Fibroblast of gingiva (primary cell): ENCODE measurements around the gene UCP2.

Experiments
- DNase-seq: peaks from one replicate; pipeline ENCODE4 v3.0.0-alpha.2; 2011; ENCODE audit warnings: low read depth

UCP2 gene

DNA sequence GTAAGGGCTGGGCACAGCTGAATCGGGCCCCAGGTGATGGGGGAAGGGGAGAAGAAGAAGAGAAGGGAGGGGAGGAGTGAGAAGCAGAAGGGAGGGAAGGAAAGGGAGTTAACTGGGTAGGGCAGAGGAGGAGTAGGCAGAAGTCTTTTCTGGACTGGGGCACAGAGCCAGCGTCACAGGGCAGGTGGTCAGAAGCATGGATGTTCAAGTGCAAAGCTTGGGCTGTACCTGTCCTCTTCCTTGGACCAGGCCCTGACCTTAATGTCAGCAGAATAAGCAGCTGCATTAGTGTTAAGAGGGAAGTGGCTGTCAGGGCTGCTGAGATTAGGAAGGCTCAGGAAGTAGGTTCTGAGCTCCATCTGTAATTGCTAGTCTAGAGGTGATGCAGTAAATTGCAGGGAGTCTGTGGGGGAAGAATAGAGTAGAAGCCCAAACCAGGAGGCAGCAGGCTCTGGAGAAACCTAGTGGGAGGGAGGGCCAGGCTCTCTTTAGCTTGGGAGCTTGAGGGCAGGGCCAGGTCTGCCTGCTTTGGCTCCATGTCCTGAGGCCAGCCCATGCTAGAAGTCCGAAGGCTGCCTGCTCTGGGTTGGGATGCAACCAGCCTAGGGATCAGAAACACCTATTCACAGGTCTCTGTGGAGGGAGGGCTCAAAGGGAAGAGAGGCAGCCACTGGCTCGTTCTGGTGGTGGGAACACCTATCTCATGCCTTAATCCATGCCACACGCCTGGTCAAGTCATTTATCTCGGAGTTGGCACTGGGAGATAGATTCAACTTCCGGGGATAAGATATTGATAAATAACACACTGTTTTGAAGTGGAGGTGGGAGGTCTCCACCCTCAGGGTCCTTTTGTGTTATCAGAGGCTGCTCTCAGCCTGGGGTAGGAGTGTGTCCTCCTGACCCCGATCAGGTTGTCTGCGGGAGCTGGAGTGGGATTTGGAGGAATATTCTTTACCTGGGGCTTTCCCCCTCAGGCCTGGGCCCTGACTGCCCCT is 28.0 kb upstream of the UCP2 start:
- no peak for DNase-seq

DNA sequence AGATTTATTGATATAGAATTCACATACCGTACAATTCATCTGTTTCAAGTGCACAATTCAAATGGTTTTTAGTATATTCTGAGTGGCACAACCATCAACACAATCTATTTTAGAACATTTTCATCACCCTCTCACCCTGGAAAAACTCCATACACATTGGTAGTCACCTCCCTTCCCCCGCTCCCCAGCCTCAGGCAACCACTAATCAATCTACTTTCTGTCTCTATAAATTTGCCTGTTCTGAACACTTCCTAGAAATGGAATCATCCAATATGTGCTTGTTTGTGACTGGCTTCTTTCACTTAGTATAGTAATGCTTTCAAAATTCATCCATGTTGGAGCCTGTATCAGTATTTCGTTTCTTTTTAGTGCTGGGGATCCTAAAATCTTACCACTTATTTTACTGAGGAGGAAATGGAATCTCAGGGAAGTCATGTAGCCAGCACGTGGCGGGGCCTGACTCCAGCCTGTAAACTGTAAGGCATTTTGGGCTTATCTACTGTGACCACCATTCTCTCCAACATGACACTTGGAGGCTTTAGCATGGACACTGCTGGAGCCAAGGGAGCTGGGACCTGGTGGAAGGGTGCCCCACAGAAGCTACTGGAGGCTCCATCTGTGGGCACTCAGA is 27.1 kb upstream of the UCP2 start:
- DNase-seq = no peak

DNA sequence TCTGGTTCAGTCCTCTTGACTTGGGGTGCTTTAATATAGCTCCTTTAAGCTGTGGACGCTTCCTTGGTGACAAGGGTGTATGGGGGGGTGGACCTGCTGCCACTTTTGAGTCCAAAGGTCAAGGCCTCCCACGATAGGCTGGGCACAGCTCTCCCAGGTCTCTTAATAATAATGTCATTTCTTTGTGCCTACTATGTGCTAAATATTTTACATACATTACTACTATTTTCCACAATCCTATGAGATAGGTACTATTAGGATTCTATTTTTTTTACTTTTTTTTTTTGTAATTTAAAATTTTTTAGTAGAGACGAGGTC is 26.5 kb upstream of the UCP2 start:
- DNase-seq = no peak

DNA sequence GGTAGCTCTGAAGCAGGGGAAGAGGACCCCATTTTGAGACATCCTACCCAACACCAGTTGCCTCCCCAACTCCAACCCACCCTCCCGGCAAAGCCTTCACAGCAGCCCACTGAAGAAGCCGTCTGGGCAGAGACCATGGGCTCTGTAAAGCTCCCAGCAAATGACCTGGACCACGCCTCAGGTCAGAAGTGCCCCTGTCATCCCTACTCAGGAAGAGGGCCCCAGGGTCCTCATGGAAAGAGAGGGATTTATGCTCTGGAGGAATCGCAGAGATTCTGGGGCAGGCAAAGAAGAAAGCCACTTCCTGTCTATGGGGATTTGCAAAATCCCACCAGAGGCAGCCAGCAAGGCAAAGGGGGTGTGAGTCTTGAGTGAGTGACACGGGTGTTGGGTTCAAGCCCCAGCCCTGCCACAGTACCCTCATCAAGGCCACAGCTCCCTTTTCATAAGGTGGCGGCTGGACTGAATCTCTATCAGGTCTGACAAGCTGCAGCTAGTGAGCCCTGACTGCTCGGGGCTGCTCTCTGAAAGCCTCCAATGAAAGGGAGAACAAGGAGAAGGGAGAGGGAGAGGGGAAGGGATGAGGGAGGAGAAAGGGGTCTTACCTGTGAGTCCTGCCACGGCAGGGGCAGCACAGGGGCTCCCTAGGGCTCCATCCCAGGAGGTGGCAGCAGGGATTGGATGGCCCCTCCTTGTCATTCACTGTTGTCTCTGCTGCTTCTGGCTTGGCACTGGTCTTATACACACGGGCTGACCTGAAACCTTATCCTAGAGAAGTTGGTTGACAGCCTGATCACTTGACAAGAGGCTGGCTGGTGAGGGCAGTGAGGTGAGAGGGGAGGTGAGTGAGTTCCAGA is 26.0 kb upstream of the UCP2 start, which contains the start of gene UCP3:
UCP3 (minus strand) TSS at position 713 of the 857 bp plus-strand sequence. CDS start 2,043 bp downstream, outside the sequence.
- no peak for DNase-seq

DNA sequence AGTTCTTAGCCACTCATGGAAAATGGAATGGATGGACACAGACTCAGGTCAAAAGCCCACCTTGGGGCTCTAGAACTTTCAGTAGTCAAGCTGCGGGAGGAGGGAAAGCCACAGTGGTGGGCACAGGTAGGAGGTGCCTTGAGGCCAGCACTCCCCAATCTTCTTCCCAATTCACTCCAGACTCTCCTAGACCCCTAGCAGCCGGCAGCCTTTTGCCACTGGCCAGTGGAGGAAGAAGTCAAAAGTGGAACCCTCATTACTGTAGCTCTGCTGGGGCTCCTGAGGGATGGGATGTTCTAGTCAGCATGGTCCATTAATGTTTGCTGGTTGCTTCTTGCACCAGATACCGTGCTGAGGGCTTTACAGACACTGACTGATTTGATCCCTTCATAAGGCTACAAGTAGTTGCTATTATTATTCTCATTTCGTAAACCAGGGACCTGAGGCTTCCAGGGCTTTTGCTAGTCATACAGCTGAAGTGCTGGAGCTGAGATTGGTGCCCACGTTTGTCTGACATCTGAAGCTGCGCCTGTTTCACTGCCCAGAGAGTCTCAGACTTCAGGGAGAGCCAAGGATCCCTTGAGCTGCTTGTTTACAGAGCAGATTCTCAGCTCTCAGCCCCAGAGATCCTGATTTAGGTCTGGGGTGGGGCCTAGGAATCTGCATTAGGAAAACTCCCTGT is 25.2 kb upstream of the UCP2 start:
- no peak for DNase-seq

DNA sequence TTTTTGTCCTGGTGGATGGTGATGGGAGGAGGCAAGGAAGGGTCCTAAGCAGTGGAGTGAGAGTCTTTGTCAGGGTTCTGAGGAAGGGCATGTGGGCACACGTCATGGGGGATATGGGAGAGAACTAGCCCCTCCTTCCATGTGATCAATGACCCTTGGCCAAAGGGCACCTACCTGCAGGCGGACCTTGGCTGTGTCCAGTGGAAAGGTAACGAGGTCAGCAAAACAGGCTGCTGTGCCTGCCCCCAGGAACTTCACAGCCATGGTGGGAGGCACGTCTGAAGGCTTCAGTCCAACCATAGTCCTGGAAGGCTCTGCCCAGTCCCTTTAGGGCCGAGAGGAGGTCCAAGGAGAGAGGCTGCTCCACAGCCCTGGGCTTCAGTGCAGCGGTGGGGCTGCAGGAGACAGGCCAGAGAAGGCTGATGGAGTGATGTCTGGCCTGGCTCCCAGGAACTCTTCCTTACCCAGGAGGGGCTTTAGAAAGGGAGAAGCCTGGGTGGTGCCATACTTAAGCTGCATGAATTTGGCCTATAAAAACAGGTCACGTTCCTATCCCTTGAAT is 24.2 kb upstream of the UCP2 start:
- DNase-seq = no peak

DNA sequence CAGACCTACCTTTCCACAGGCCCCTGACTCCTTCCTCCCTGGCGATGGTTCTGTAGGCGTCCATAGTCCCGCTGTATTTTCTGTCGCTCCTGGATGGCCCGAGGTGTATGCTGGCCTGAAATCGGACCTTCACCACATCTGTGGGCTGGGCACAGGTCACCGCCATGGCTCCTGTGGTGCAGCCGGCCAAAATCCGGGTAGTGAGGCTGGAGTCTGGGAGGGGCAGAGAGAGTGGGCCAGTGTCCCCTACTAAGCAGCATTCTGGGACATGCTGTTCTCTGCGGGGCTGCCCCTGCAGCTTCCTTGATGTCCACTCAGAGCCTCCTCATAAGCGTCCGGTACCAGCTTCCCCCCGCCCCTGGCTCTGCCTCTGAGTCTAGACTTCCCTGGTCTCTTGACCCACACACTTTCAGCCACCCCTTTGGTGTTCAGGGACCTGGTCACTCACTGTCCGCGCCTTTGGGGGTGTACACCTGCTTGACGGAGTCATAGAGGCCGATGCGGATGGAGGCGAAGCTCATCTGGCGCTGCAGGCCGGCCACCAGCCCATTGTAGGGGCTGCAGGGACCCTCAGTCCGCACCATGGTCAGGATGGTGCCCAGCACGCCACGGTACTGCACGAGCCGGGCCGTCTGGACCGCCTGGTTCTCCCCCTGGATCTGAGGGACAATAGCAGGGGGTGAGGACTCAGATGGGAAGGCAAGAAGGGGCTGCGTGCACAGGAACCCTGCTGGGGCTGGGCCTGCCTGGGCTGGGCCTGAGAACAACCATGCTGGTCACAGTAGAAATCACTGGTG is 23.3 kb upstream of the UCP2 start:
- DNase-seq = no peak

DNA sequence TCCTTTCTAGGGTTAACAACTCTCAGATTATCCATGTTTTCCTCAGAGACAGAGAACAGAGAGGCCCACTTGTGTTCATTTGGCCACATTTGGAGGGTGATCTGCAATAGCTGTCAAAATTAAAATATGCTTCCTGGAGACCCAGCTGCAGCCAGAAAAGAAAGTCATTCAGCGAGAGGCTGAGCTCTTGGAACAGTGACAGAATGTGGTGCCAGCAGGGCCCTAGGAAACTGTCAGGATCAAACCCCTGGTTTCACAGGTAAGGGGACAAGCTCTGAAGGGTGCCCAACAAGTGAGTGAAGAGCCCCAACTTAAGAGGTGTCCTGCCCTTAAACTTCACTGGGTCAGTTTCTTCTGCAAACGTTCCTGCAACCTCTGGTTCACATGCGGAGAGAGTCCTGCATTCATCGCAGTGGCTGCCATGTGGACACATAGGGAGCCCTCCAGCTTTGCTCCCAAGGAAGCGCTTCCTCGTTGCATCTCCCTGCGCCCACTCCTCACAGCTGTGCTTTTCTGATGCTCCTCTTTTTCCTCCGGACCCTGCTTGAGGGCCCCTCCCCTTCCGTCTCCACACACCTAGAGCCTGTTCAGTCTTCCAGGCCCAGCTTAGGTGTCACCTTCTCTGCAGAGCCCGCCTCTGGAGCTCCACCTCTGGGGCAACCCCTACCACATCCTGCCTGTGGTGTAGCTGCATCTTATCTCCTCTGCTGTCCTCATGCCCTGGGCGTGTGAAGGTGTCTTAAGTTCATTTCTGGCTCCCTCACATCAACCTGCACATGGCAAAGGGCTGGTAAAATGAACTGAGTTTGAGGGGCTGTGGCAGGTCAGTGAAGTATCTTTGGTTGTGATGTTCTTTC is 22.3 kb upstream of the UCP2 start:
- no peak for DNase-seq

DNA sequence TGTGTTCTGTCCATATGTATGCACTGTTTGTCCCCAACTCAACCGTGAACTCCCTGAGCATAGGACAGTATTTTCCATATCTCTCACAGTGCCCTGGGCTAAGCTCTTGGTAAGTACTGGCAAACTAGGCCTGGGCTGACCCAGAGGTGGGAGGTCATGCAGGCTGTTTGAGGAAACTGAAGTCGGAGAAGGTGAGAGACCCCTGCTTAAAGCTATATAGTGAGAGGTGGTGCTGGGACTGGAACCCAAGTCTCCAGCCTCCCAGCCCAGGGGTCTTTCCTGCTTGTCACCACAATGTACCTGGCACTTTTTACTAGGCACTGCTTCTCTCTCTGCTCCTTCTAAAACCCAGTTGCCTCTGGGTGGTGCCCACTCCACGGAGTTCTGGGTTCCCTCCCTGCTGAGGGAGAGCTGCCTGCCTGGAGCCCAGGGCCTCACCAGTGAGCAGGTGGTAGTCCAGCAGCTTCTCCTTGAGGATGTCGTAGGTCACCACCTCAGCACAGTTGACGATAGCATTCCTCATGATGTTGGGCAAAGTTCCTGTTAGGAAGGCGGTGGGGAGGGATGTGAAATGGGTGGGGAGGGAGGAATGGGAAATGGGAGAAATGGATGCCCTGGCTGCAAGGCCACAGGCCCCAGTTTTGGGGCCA is 21.5 kb upstream of the UCP2 start:
- DNase-seq = no peak

DNA sequence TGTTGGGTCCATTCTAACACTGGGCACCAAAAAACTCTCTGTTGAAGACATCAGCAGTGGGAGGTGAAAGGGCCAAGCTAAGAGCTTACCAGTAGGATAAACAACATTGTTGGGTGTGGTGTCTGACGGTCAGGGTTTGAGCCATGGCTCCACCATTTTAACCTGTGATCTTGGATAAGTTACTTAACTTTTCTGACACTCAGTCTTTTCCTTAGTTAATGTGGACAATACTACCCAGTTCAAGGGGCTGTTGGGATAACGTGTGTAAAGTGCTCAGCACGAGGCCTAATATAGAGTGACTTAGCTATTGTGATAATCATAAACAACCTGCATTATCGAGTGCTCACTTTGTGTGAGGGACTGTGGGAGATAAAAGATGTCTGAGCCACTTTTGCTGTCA is 20.2 kb upstream of the UCP2 start:
- DNase-seq = no peak

DNA sequence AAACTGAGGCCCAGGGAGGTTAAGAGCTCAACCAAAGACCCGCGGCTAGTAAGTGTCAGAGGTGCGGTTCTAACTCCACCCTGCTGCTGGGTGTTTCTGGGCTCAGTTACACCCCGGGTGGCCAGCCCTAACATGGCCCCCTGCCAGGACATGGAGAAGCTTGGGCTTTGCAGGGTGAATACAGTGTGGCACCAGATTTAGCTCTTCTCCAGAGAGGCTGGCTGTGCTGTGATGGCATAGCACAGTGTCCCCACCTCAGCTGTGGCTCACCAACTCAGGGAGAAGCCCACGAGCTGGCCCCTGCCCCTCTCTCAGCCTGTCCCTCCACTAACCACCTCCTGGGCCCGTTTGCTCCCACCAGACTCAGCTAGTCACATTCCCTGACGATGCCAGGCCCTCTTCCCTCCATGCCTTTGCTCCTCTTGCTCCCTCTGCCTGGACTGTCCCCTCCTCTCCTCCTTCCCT is 19.2 kb upstream of the UCP2 start:
- no peak for DNase-seq

DNA sequence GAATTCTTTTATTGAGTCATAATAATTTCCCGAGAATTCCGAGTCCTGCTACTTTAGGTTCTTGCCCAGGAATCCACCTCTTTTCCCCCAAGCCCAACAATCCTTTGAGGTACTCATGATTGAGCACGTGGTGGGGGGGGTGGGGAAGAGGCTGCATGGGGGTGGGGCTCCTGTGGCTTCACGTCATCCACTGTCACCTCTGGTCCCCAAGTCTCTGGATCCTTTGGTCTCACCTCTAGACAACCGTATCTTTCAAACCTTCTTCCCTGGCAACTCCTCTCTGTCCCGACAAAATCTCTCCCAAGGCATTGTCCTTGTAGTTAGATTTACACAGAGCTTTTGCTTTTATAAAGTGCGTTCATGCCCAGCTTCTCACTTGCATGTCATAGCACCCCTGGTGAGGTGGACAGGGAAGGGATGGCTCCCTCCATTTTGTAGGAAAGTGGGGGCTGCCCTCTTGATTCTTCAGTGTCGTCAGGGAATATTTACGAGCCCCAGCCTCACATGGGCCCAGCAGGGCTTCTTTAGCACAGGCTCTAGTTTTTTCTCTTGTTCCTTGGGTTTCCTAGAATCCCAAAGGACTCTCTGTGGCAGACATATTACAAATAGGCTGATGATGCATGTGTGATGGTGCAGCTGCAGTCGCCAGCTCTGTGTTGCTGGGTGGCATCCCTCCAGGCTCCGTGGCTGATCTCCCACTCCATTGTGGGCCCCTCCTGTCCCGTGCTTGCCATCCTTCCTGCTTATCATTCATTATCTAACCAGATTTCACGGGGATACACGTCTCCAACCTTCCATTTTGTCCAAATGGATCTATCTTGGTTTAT is 17.9 kb upstream of the UCP2 start:
- DNase-seq = no peak

DNA sequence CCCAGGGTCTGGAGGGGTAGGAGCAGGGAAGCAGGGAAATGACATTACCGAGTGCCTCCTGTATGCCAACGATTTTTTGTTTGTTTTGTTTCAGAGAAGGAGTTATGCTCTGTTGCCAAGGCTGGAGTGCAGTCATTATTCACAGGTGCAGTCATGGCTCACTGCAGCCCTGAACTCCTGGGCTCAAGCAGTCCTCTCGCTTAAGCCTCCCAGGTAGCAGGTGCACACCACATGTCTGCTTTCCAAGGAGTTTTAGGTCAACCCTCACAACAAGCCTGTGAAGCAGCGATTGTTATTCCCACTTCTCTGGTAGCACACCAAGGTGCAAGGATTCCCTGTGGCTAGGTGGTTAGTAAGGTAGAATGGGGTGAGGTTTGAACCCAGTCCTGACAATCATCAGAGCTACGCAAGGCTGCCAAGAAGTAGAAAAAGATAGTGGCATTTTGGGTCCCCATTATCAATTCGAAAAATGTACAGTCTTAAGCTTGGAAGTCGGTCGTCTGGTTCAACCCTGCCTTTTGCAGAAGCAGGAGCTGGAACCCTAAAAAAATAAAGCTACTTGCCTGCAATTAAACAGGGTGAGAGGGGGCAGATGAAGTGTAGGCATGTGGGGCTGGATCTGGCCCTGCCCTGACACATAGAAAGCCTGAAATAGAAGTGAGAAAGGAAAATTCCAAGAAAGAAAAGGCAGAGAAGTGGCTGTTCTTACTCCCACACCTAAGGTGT is 17.1 kb upstream of the UCP2 start:
- DNase-seq = no peak

DNA sequence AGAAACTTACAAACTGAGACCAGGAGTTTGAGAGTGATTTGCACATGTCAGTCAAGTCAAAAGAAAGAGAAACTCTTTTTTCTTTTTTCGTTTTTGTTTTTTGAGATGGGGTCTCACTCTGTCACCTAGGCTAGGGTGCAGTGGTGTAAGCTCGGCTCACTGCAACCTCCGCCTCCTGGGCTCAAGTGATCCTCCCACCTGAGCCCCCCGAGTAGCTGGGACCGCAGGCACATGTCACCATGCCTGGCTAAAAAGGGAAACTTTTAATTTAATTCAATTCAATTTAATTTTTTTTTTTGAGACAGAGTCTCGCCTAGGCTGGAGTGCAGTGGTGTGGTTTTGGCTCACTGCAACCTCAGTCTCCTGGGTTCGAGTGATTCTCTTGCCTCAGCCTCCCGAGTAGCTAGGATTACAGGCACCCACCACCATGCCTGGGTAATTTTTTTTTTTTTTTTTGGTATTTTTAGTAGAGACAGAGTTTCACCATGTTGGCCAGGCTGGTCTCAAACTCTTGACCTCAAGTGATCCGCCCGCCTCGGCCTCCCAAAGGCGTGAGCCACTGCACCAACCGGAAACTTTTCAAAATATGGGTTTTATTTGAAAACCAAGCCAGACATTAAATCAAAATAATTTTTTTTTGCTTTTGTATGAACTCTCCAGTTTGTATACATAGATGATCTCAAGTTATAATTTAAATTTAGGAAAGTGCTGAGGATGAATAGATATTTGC is 16.4 kb upstream of the UCP2 start:
- DNase-seq = no peak

DNA sequence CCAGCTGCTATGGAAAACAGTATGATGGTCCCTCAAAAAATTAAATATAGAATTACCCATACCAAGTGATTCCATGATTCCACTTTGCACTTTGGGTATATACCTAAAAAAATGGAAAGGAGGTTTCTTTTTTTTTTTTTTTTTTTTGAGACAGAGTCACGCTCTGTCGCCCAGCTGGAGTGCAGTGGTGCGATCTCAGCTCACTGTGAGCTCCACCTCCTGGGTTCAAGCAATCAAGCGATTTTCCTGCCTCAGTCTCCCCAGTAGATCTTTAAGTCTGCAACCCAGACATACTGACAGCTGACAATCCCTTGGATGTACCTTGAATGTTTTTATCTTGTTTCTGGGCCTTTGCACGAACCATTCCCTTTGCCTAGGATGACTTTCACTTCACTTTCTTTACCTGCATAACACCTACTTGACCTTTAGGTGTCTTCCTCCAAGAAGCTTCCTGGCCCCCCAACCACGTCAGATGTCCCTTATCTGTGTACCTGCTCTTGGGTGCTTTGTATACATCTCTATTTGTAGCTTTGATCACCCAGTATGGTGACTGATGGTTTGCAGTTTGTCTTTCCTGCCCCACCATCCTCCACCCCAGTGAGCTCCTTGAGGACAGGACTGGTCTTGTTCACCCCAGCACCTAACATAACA is 14.6 kb upstream of the UCP2 start:
- no peak for DNase-seq

DNA sequence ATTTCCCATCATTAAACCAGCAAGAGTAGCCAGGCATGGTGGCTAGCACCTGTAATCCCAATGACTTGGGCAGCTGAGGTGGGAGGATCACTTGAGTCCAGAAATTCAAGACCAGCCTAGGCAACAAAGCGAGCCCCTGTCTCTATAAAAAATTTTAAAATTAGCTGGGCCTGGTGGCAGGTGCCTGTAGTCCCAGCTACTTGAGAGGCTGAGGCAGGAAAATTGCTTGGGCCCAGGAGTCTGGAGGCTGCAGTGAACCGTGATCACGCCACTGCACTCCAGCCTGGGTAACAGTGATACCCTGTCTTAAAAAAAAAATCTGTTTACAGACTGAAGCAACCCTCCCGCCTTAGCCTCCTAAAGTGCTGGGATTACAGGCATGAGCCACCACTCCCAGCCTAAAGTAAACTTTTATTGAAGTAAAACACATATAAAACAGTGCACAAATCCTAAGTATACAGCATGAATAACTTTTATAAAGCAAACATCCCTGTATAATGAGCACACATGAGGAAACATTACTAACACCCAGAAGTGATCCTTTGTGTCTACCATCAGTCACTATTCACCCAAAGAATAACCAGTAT is 13.6 kb upstream of the UCP2 start:
- no peak for DNase-seq
